ENCODE results near the gene RAD52. TPM values are rescaled to one million over a fixed set of nuclear protein-coding genes. Genes with fewer than 3 reads are reported as not detected.

The RAD52 gene
- total RNA-seq, 2 experiments from 2014 or later, result 15.6 to 17.9 TPM

DNA sequence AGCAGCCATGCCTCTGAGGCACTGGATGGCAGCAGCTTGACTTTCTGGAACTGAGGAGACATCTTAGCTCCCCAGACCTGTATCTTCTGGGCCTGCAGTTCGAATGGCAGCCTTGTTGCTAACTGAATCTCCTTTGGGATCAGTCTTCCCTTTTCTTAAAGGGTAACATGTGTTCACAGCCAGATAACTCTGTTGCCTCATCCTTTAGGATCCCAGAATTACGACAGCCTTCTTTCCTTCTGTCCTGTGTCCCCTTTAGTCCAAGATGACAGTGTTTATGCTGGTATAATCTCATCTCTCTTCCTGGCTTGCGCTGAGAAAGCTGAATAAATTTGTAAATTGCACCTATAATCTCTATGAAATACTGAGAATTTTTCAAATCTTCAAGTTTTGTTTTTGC is 32.5 kb upstream of the RAD52 start:
- CTCF ChIA-PET, result interaction anchor here (0.5 to 1.0 kb wide), 2 partner anchors 84 to 111 kb away, joined by 3 to 5 read pairs; no protein-coding TSS in a partner anchor
- H3K4me1 Mint-ChIP-seq (ENCODE audit: low read depth), result peaks cover 2% of the 10 kb centered on the region
- H3K27ac Mint-ChIP-seq, result no peak overlapping the region
- H3K9me3 Mint-ChIP-seq, result no peaks in the 10 kb centered on the region
- H3K4me3 Mint-ChIP-seq, result no peak overlapping the region
- H3K36me3 Mint-ChIP-seq (ENCODE audit: low read depth), result no peaks in the 10 kb centered on the region
- no peaks in the 10 kb centered on the region for H3K27me3 Mint-ChIP-seq (ENCODE audit: low read depth)
- no peak for DNase-seq
- intact Hi-C loops (cut with micrococcal nuclease), result no loop called here

DNA sequence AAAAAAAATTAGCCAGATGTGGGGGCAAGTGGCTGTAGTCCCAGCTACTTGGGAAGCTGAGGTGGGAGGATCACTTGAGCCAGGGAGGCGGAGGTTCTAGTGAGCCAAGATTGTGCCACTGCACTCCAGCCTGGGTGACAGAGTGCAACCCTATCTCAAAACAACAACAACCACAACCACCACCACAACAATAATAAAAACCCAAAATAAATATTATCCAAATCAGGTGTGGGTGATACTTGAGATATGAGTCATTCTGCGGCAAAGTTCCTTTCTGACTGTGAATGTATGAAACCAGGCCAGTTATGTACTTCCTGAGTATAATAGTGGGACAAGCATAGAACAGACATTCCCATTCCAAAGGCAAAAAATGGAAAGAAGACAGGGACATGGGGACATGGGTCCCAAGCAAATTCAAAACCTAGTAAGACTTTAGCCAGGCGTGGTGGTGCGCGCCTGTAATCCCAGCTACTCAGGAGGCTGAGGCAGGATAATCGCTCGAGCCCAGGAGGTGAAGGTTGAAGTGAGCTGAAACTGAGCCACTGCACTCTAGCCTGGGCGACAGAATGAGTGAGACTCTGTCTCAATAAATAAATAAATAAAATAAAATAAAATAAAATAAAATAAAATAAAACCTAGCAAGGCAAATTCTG is 31.8 kb upstream of the RAD52 start:
- Mint-ChIP-seq H3K27ac (no peak overlapping the region), H3K4me3 (no peak overlapping the region), H3K27me3 (ENCODE audit: low read depth) (no peaks in the 10 kb centered on the region), H3K36me3 (ENCODE audit: low read depth) (no peaks in the 10 kb centered on the region), H3K9me3 (no peaks in the 10 kb centered on the region), H3K4me1 (ENCODE audit: low read depth) (peaks cover 2% of the 10 kb centered on the region)
- DNase-seq, result no peak
- intact Hi-C loops (cut with micrococcal nuclease), result no loop called here
- CTCF ChIA-PET, result interaction anchor here (1.0 to 1.1 kb wide), 2 partner anchors 112 to 136 kb away, joined by 3 read pairs; no protein-coding TSS in a partner anchor

- H3K36me3 Mint-ChIP-seq (ENCODE audit: low read depth), result no peaks in the 10 kb centered on the region
- no peak overlapping the region for H3K4me3 Mint-ChIP-seq
- no peak for DNase-seq
- peaks cover 2% of the 10 kb centered on the region for H3K4me1 Mint-ChIP-seq (ENCODE audit: low read depth)
- no peak overlapping the region for H3K27ac Mint-ChIP-seq
- no peaks in the 10 kb centered on the region for H3K9me3 Mint-ChIP-seq
- H3K27me3 Mint-ChIP-seq (ENCODE audit: low read depth), result no peaks in the 10 kb centered on the region
- intact Hi-C loops (cut with micrococcal nuclease), result no loop called here
- CTCF ChIA-PET, result interaction anchor here (0.6 kb wide), 1 partner anchor 88 kb away, joined by 4 read pairs; no protein-coding TSS in a partner anchor
Measured at GRCh38 chr12:979349-979748, 29.9 kb upstream of the RAD52 start.

GRCh38 chr12:977156-977555 is 27.7 kb upstream of the RAD52 start:
- Mint-ChIP-seq H3K4me3 (no peak overlapping the region), H3K4me1 (ENCODE audit: low read depth) (peaks cover 2% of the 10 kb centered on the region)
- intact Hi-C loops (cut with micrococcal nuclease), result no loop called here

GRCh38 chr12:976644-977043 is 27.1 kb upstream of the RAD52 start:
- Mint-ChIP-seq H3K4me1 (ENCODE audit: low read depth) (peaks cover 2% of the 10 kb centered on the region), H3K9me3 (no peaks in the 10 kb centered on the region), H3K4me3 (no peak overlapping the region), H3K27ac (no peak overlapping the region), H3K27me3 (ENCODE audit: low read depth) (no peaks in the 10 kb centered on the region), H3K36me3 (ENCODE audit: low read depth) (no peaks in the 10 kb centered on the region)
- CTCF ChIA-PET, result interaction anchor here (0.7 kb wide), 1 partner anchor 263 kb away, joined by 5 read pairs; no protein-coding TSS in a partner anchor
- DNase-seq, result no peak
- intact Hi-C loops (cut with micrococcal nuclease), result no loop called here

More at GRCh38 chr12:977156-977555, 27.7 kb upstream of the RAD52 start:
- no peaks in the 10 kb centered on the region for H3K36me3 Mint-ChIP-seq (ENCODE audit: low read depth)
- H3K27ac Mint-ChIP-seq, result no peak overlapping the region
- H3K9me3 Mint-ChIP-seq, result no peaks in the 10 kb centered on the region
- H3K27me3 Mint-ChIP-seq (ENCODE audit: low read depth), result no peaks in the 10 kb centered on the region
- CTCF ChIA-PET, result no interaction called here
- no peak for DNase-seq

DNA sequence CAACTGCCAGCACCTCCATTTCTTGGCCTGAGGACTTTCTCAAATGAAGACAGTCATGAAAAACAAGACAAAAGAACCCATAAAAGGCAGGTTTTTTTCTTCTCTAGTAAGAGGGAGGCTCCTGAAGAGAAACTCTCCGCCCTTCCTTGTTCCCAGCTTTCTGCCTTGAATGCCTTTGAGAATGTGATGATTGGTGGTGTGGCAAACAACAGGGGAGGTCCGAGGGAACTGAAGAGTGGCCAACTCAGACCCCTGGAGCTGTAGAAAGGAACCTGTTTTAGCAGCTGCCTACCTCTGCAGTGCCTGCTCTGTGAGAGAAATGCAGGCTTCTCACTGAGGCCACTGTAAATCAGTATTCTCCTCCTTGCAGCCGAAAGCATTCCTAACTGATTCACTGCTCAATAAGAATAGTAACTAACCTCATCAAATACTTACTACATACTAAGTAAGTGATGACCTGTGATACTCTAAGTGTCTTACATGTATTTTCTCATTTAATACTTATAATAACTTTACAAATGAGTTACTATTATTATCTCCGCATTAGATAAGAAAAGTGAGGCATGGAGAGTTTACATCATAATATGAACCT is 24.9 kb upstream of the RAD52 start:
- CTCF ChIA-PET, result interaction anchor here (0.6 to 0.7 kb wide), 2 partner anchors 160 to 324 kb away, joined by 4 to 7 read pairs; no protein-coding TSS in a partner anchor
- H3K9me3 Mint-ChIP-seq, result no peaks in the 10 kb centered on the region
- no peaks in the 10 kb centered on the region for H3K27me3 Mint-ChIP-seq (ENCODE audit: low read depth)
- H3K4me1 Mint-ChIP-seq (ENCODE audit: low read depth), result no peaks in the 10 kb centered on the region
- intact Hi-C loops (cut with micrococcal nuclease), result no loop called here
- H3K27ac Mint-ChIP-seq, result no peak overlapping the region
- no peak overlapping the region for H3K4me3 Mint-ChIP-seq
- H3K36me3 Mint-ChIP-seq (ENCODE audit: low read depth), result no peaks in the 10 kb centered on the region
- DNase-seq, result no peak

DNA sequence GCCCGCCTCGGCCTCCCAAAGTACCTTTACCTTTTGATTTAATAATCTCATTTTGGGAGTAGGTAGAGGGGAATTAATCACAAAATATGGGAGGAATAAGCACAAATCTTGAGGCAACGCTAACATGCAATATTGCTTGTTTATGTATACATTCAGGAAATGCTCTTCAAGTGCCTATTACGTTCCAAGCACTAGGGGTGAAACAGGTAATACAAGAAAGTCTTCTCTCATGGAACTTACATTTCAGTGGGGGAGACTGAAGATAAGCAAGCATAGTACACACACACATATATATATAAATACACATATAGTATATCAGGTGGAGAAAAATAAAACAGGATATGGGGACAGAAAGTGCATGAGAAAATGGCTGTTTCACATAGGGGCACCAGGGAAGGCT is 22.5 kb upstream of the RAD52 start:
- H3K9me3 Mint-ChIP-seq, result no peaks in the 10 kb centered on the region
- no peaks in the 10 kb centered on the region for H3K36me3 Mint-ChIP-seq (ENCODE audit: low read depth)
- no peak for DNase-seq
- H3K4me1 Mint-ChIP-seq (ENCODE audit: low read depth), result no peaks in the 10 kb centered on the region
- intact Hi-C loops (cut with micrococcal nuclease), result no loop called here
- H3K27me3 Mint-ChIP-seq (ENCODE audit: low read depth), result no peaks in the 10 kb centered on the region
- H3K27ac Mint-ChIP-seq, result no peak overlapping the region
- no peak overlapping the region for H3K4me3 Mint-ChIP-seq
- CTCF ChIA-PET, result interaction anchor here (0.7 kb wide), 1 partner anchor 82 kb away, joined by 4 read pairs; no protein-coding TSS in a partner anchor

DNA sequence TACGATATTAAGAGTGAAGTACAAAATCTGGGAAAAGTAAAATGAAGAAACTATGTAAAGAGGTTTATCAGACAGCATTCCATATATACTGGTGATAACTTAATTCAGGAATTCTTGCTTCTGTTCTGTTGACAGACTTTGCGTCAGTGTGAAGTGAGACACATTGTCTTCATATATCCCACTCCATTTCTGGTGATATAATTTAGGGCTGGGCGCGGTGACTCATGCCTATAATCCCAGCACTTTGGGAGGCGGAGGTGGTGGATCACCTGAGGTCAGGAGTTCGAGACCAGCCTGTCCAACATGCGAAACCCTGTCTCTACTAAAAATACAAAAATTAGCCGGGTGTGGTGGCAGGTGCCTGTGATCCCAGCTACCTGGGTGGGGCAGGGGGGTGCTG is 20.3 kb upstream of the RAD52 start:
- H3K9me3 Mint-ChIP-seq, result no peaks in the 10 kb centered on the region
- H3K27ac Mint-ChIP-seq, result no peak overlapping the region
- H3K4me1 Mint-ChIP-seq (ENCODE audit: low read depth), result no peaks in the 10 kb centered on the region
- H3K27me3 Mint-ChIP-seq (ENCODE audit: low read depth), result no peaks in the 10 kb centered on the region
- H3K36me3 Mint-ChIP-seq (ENCODE audit: low read depth), result no peaks in the 10 kb centered on the region
- DNase-seq, result no peak
- no peak overlapping the region for H3K4me3 Mint-ChIP-seq
- CTCF ChIA-PET, result no interaction called here
- intact Hi-C loops (cut with micrococcal nuclease), result no loop called here

DNA sequence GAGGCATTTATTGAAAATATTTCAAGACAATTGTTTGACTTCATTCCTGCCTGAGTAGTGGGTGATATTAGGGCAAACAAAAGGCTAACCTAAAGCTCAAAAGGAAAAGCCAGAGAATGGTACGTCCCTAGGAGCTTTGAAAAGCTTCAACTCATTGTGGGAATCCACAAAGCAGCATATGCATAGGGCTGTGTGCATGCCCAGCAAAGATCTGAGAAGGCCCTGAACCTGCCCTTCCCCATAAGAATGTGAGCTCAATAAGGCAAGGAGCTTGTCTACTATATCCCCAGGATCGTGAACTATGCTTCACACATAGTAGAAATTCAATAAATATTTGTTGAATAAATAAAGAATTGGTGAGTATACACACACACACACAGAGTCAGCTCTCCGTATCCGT is 19.1 kb upstream of the RAD52 start:
- no peaks in the 10 kb centered on the region for H3K27me3 Mint-ChIP-seq (ENCODE audit: low read depth)
- H3K4me3 Mint-ChIP-seq, result no peak overlapping the region
- H3K27ac Mint-ChIP-seq, result no peak overlapping the region
- CTCF ChIA-PET, result interaction anchor here (0.6 to 1.5 kb wide), 3 partner anchors 66 to 684 kb away, joined by 3 to 4 read pairs (median 3); no protein-coding TSS in a partner anchor
- no peaks in the 10 kb centered on the region for H3K9me3 Mint-ChIP-seq
- intact Hi-C loops (cut with micrococcal nuclease), result no loop called here
- DNase-seq, result no peak
- H3K36me3 Mint-ChIP-seq (ENCODE audit: low read depth), result no peaks in the 10 kb centered on the region
- H3K4me1 Mint-ChIP-seq (ENCODE audit: low read depth), result no peaks in the 10 kb centered on the region

DNA sequence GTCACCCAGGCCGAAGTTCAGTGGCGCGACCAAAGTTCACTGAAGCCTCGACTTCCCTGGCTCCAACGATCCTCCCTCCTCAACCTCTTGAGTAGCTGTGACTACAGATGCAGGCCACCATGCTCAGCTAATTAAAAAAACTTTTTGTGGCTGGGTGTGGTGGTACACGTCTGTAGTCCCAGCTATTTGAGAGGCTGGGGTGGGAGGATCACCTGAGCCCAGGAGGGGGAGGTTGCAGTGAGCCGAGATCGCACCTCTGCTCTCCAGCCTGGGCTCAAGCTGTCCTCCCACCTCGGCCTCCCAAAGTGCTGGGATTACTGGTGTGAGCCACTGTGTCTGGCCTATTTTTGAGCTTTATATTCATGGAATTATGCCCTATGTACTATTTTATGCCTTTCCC is 18.1 kb upstream of the RAD52 start:
- Mint-ChIP-seq H3K4me1 (ENCODE audit: low read depth) (no peaks in the 10 kb centered on the region), H3K27me3 (ENCODE audit: low read depth) (no peaks in the 10 kb centered on the region), H3K9me3 (no peaks in the 10 kb centered on the region), H3K27ac (no peak overlapping the region), H3K36me3 (ENCODE audit: low read depth) (no peaks in the 10 kb centered on the region), H3K4me3 (no peak overlapping the region)
- intact Hi-C loops (cut with micrococcal nuclease), result no loop called here
- CTCF ChIA-PET, result interaction anchor here (0.5 to 1.5 kb wide), 5 partner anchors 18 to 685 kb away, joined by 3 to 4 read pairs (median 3); partner anchors contain the start of gene RAD52
- DNase-seq, result no peak

- H3K4me1 Mint-ChIP-seq (ENCODE audit: low read depth), result no peaks in the 10 kb centered on the region
- no peaks in the 10 kb centered on the region for H3K9me3 Mint-ChIP-seq
- no peak overlapping the region for H3K4me3 Mint-ChIP-seq
- H3K36me3 Mint-ChIP-seq (ENCODE audit: low read depth), result no peaks in the 10 kb centered on the region
- CTCF ChIA-PET, result interaction anchor here (0.6 to 0.7 kb wide), 2 partner anchors 113 to 169 kb away, joined by 3 to 4 read pairs; no protein-coding TSS in a partner anchor
- H3K27ac Mint-ChIP-seq, result no peak overlapping the region
- H3K27me3 Mint-ChIP-seq (ENCODE audit: low read depth), result no peaks in the 10 kb centered on the region
- DNase-seq, result no peak
- intact Hi-C loops (cut with micrococcal nuclease), result no loop called here
Measured at GRCh38 chr12:966724-967123, 17.2 kb upstream of the RAD52 start.

DNA sequence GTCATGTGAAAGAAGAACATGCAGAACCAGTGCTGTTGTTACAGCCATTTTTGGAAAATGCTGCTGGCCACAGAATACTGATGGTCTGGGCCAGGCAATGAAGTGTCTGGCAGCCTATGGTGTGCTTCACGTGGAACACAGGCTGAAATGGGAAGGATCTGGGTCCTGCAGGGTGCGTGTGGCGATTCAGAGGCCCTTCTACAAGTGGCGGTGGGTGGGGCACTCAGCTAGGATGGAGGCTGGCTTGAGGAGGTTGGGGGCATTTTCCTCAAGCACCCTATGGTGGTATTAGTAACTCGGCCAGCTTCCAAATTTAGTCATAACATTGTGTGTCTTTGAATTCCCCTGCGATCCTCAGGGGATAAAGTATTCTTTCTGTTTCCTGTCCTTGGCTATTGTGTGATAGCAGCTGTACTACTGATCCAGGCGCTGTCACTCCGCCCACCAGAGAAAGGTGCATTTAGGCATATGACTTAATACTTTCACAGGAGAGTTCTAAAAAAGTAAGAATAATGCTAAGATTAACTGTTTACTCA is 9.2 kb upstream of the RAD52 start:
- intact Hi-C loops (cut with micrococcal nuclease), result no loop called here
- no peaks in the 10 kb centered on the region for H3K27me3 Mint-ChIP-seq (ENCODE audit: low read depth)
- H3K9me3 Mint-ChIP-seq, result no peaks in the 10 kb centered on the region
- H3K4me1 Mint-ChIP-seq (ENCODE audit: low read depth), result peaks cover under 1% of the 10 kb centered on the region
- H3K4me3 Mint-ChIP-seq, result no peak overlapping the region
- H3K36me3 Mint-ChIP-seq (ENCODE audit: low read depth), result no peaks in the 10 kb centered on the region
- DNase-seq, result no peak
- H3K27ac Mint-ChIP-seq, result no peak overlapping the region
- CTCF ChIA-PET, result interaction anchor here (0.9 kb wide), 1 partner anchor 343 kb away, joined by 3 read pairs; no protein-coding TSS in a partner anchor
